Endothelial cell of umbilical vein (primary cell): ENCODE measurements around the gene ECD. TPM values are rescaled to one million over a fixed set of nuclear protein-coding genes. Genes with fewer than 3 reads are reported as not detected.
A peak's percentile ranks its signal among the peaks of the same experiment; 100 is the strongest.

Experiments
- BruUV-seq: library from RNA; stranded (reverse); fragments of 400-500 nt; replicated peaks from 2 replicates; lab custom pipeline; 2021; lab: Mats Ljungman, UMichigan
- CTCF ChIA-PET: fragments of 300-600, 350-600 bp; sonication (Branson Sonifier 250); formaldehyde crosslinking; loops from one replicate; lab custom pipeline; 2021; ENCODE audit warnings: antibody characterized with exemption, inconsistent platforms; lab: Charles Lee
- POLR2A ChIA-PET: fragments of 300-600, 350-600 bp; sonication (Branson Sonifier 250); formaldehyde crosslinking; loops from one replicate; lab custom pipeline; 2021; ENCODE audit warnings: antibody characterized with exemption, inconsistent platforms; lab: Charles Lee
- DNase-seq: peaks from one replicate; pipeline ENCODE4 v3.0.0-alpha.2; 2011; ENCODE audit warnings: low read depth, low spot score
- FAIRE-seq: peaks from 2 replicates; lab custom pipeline; 2011; peaks lifted over from hg19 to GRCh38; lab: Jason Lieb, UNC
- H2AFZ ChIP-seq: 2 replicates; pipeline ENCODE4 v1.6.0; 2012; ENCODE audit warnings: low read depth, low read length, control low read depth, inconsistent platforms
- H3K27ac ChIP-seq: 2 replicates; pipeline ENCODE4 v1.5.1; 2011; ENCODE audit warnings: low read depth, mild to moderate bottlenecking, control low read depth, low read length, moderate library complexity; ENCODE audit not compliant: insufficient read depth
- H3K27me3 ChIP-seq, 2 experiments: 2 replicates each; pipeline versions ENCODE4 v1.6.0 to v1.6.1; 2011; ENCODE audit warnings: low read length in 2 of 2, mixed read lengths in 1 of 2; ENCODE audit not compliant: control insufficient read depth in 2 of 2, insufficient read depth in 2 of 2
- H3K36me3 ChIP-seq, 2 experiments: 2 replicates in 1 of 2; 3 replicates in 1 of 2; pipeline ENCODE4 v1.5.1; 2011; ENCODE audit warnings: low read length in 2 of 2, mild to moderate bottlenecking in 1 of 2, moderate library complexity in 1 of 2; ENCODE audit not compliant: control insufficient read depth in 2 of 2, insufficient read depth in 2 of 2; ENCODE audit errors: extremely low read depth in 1 of 2
- H3K4me1 ChIP-seq: 3 replicates; pipeline ENCODE4 v1.5.1; 2011; ENCODE audit warnings: mild to moderate bottlenecking, low read length; ENCODE audit not compliant: control insufficient read depth, insufficient read depth; ENCODE audit errors: extremely low read depth
- H3K4me2 ChIP-seq: 2 replicates; pipeline ENCODE4 v1.6.1; 2011; ENCODE audit warnings: low read length, control low read depth, mixed read lengths; ENCODE audit not compliant: insufficient read depth
- H3K4me3 ChIP-seq, 3 experiments: fragments of 200-600 bp in 1 of 3; sonication (generic), shearing (Covaris generic) in 1 of 3; replicated peaks in 1 of 3; 2 replicates each; pipeline ENCODE4 v1.5.1; 2011 to 2016; ENCODE audit warnings: control low read depth in 3 of 3, low read length in 3 of 3, mild to moderate bottlenecking in 2 of 3, inconsistent platforms in 1 of 3, low read depth in 1 of 3, moderate library complexity in 1 of 3; ENCODE audit not compliant: insufficient read depth in 1 of 3
- H3K79me2 ChIP-seq: 2 replicates; pipeline ENCODE4 v1.6.0; 2012; ENCODE audit warnings: low read length, inconsistent platforms; ENCODE audit not compliant: control insufficient read depth, insufficient read depth
- H3K9ac ChIP-seq: replicated peaks from 2 replicates; pipeline ENCODE3; 2011; ENCODE audit warnings: low read length, control low read depth; ENCODE audit not compliant: insufficient read depth; ENCODE audit errors: extremely low read depth
- H3K9me1 ChIP-seq: replicated peaks from 3 replicates; pipeline ENCODE4 v1.6.0; 2011; ENCODE audit warnings: mild to moderate bottlenecking, low read length; ENCODE audit not compliant: control insufficient read depth, insufficient read depth; ENCODE audit errors: extremely low read depth
- H3K9me3 ChIP-seq: replicated peaks from 2 replicates; pipeline ENCODE4 v1.5.1; 2012; ENCODE audit warnings: low read length, inconsistent platforms; ENCODE audit not compliant: control insufficient read depth, insufficient read depth
- H4K20me1 ChIP-seq: replicated peaks from 2 replicates; pipeline ENCODE3; 2011; ENCODE audit warnings: mild to moderate bottlenecking, low read length; ENCODE audit not compliant: control insufficient read depth, insufficient read depth; ENCODE audit errors: extremely low read depth
- EZH2 ChIP-seq: IDR thresholded peaks from 2 replicates; pipeline ENCODE4 v1.6.1; 2012; ENCODE audit warnings: borderline replicate concordance, low read depth, mild to moderate bottlenecking, moderate library complexity, low read length, inconsistent platforms; ENCODE audit not compliant: severe bottlenecking
- FOS ChIP-seq: IDR thresholded peaks from 2 replicates; pipeline ENCODE4 v1.6.1; 2011; ENCODE audit warnings: mild to moderate bottlenecking, low read length, moderate library complexity, borderline replicate concordance; ENCODE audit not compliant: insufficient read depth
- GATA2 ChIP-seq: IDR thresholded peaks from 2 replicates; pipeline ENCODE4 v1.7.0; 2011; ENCODE audit warnings: low read depth, mild to moderate bottlenecking, moderate library complexity, mixed read lengths, low read length; ENCODE audit not compliant: insufficient read length, insufficient read depth
- JUN ChIP-seq: IDR thresholded peaks from 2 replicates; pipeline ENCODE4 v1.6.1; 2011; ENCODE audit warnings: borderline replicate concordance, low read depth; ENCODE audit not compliant: insufficient read length, insufficient read depth
- MYC ChIP-seq: IDR thresholded peaks from one replicate; pipeline ENCODE4 v1.6.1; 2011; ENCODE audit warnings: mild to moderate bottlenecking, low read depth, low read length
- POLR2A ChIP-seq: IDR thresholded peaks from 2 replicates; pipeline ENCODE4 v1.6.1; 2012; ENCODE audit warnings: low read depth, mild to moderate bottlenecking, control low read depth, low read length
- POLR2AphosphoS5 ChIP-seq: IDR thresholded peaks from 2 replicates; pipeline ENCODE4 v1.6.1; 2012; ENCODE audit warnings: low read depth, mild to moderate bottlenecking, control low read depth, low read length, moderate library complexity; ENCODE audit not compliant: insufficient read depth
- dilution Hi-C: fragments of 300-500 bp; cut with MboI; formaldehyde crosslinking; loops from one replicate; pipeline ENCODE4 v1.15.0; 2019; ENCODE audit warnings: low sequenced_read_pairs; ENCODE audit not compliant: extremely low pct_ligation_motif_present
- intact Hi-C: fragments of 100-400 bp; cut with micrococcal nuclease; formaldehyde crosslinking; loops from one replicate; pipeline ENCODE4 v1.10.0; 2022
- polyA plus RNA-seq, 4 experiments: library from polyadenylated mRNA; depleted of rRNA in 3 of 4; stranded (reverse) in 3 of 4; unstranded in 1 of 4; fragments of >200 nt; gene quantifications; 2 replicates each; pipeline versions ENCODE4 v1.2.1 to v1.2.3, GENCODE V29; 2011 to 2012; ENCODE audit warnings: missing spikeins in 1 of 4
- total RNA-seq: library from RNA; stranded (reverse); gene quantifications from 2 replicates; pipeline ENCODE4 v1.2.3, GENCODE V29; 2021
- TF ChIP-seq, protein P1 (sequence below), 2 donors: IDR thresholded peaks; 1 replicate in 1 of 2; 2 replicates in 1 of 2; pipeline ENCODE4 v1.5.1; 2011; ENCODE audit warnings: low read length in 2 of 2, mild to moderate bottlenecking in 2 of 2, moderate library complexity in 2 of 2, control low read depth in 1 of 2, inconsistent platforms in 1 of 2, low read depth in 1 of 2; ENCODE audit not compliant: insufficient read depth in 1 of 2; ENCODE audit errors: extremely low read depth in 1 of 2
- TF ChIP-seq, protein P2 (sequence below): IDR thresholded peaks from 2 replicates; pipeline ENCODE4 v1.6.1; 2011; ENCODE audit not compliant: insufficient read depth, insufficient read length

Gene ECD
- total and polyA plus RNA-seq, 2 donors (not counting 3 experiments of a cell fraction or from before 2014, with no cell fraction given), result 27.2 to 32.3 TPM

DNA sequence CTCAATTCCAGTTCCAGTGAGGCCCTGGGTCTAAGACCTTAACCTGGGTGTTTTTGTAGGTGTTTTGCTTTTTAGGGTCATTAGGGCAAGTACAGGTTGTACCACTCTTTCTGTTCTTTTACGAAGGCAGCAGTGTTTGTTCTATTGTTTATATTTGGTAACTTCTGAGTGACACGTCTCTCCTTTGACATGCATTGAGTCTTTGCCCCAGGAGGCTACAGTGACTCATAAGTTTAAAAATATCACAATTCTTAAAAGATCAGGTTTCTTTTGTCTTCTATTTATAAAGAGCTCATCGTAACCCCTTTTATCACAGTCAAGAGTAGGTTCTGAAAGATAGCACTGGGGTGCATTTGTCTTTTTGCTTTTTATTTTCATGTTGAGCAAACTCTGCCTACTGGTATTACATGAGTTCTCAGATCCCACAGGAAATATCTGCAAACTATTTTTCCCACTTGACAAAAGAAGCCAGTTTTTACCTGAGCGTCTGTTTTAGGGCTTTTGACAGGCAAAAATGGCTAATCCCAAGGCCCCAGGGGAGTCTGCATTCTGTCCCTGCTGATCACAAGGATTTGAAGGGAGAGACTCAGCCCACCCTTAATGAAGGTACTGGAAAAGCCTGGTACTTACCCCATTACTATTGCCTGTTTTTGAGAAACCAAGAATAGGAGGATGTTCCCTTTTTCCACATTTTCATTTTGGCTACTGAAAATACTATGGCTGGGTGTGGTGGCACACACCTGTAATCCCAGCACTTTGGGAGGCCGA is 49.6 kb downstream of the ECD start:
- dilution Hi-C loops (no loop called here), intact Hi-C loops (loop anchor here (1.0 to 2.0 kb wide), 2 partner anchors 8 to 21 kb away; partner anchors contain the start of genes NUDT13 and P4HA1)
- ChIA-PET POLR2A (interaction anchor here (1.0 kb wide), 1 partner anchor 23 kb away, joined by 4 read pairs; no protein-coding TSS in a partner anchor), CTCF (interaction anchor here (2.3 kb wide), 1 partner anchor 21 kb away, joined by 6 read pairs; the partner anchor contains the start of gene P4HA1)
- Histone ChIP-seq H3K4me3 (no peak overlapping the region), H3K9me3 (no peaks in the 10 kb centered on the region), H2AFZ (no peak overlapping the region), H3K27ac (peak overlapping the region; percentile 69), H3K79me2 (no peaks in the 10 kb centered on the region), H4K20me1 (no peaks in the 10 kb centered on the region), H3K9ac (peak overlapping the region; percentile 34), H3K36me3 (no peaks in the 10 kb centered on the region), H3K9me1 (no peaks in the 10 kb centered on the region), H3K27me3 (no peaks in the 10 kb centered on the region), H3K4me2 (peak overlapping the region; percentile 50), H3K4me1 (peaks cover 12% of the 10 kb centered on the region)
- peak; percentile 59 for FAIRE-seq
- TF ChIP-seq POLR2A (no peak), POLR2AphosphoS5 (no peak), JUN (peak; percentile 74), GATA2 (no peak), MYC (no peak), EZH2 (no peak), FOS (peak; percentile 48)
- TF ChIP-seq, protein P1, sequence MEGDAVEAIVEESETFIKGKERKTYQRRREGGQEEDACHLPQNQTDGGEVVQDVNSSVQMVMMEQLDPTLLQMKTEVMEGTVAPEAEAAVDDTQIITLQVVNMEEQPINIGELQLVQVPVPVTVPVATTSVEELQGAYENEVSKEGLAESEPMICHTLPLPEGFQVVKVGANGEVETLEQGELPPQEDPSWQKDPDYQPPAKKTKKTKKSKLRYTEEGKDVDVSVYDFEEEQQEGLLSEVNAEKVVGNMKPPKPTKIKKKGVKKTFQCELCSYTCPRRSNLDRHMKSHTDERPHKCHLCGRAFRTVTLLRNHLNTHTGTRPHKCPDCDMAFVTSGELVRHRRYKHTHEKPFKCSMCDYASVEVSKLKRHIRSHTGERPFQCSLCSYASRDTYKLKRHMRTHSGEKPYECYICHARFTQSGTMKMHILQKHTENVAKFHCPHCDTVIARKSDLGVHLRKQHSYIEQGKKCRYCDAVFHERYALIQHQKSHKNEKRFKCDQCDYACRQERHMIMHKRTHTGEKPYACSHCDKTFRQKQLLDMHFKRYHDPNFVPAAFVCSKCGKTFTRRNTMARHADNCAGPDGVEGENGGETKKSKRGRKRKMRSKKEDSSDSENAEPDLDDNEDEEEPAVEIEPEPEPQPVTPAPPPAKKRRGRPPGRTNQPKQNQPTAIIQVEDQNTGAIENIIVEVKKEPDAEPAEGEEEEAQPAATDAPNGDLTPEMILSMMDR (IDR thresholded peaks at IDR 0.05; ENCODE audit: extremely low read depth in 1 of 2, insufficient read depth in 1 of 2, low read depth in 1 of 2, low read length in 2 of 2), result no peak
- TF ChIP-seq, protein P2, sequence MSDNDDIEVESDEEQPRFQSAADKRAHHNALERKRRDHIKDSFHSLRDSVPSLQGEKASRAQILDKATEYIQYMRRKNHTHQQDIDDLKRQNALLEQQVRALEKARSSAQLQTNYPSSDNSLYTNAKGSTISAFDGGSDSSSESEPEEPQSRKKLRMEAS, result no peak
- BruUV-seq, result TSS peak; percentile 76
- DNase-seq, result peak; percentile 72
